Testis (tissue), 2 donors: ENCODE data around the gene CD226.

ENCODE experiments used
- POLR2A ChIP-seq: fragments of 450-650 bp; IDR thresholded peaks from one replicate; pipeline ENCODE4 v1.6.1; 2017; ENCODE audit warnings: antibody characterized with exemption, mild to moderate bottlenecking, moderate library complexity
- TF ChIP-seq, protein P1 (sequence below), 3 experiments: fragments of 450-650 bp in 2 of 3; fragments of 200-600 bp in 1 of 3; sonication (generic) in 1 of 3; IDR thresholded peaks; one replicate each; pipeline ENCODE4 v1.5.1; 2016 to 2019; ENCODE audit warnings: antibody characterized with exemption in 3 of 3, mild to moderate bottlenecking in 2 of 3, moderate library complexity in 1 of 3

DNA sequence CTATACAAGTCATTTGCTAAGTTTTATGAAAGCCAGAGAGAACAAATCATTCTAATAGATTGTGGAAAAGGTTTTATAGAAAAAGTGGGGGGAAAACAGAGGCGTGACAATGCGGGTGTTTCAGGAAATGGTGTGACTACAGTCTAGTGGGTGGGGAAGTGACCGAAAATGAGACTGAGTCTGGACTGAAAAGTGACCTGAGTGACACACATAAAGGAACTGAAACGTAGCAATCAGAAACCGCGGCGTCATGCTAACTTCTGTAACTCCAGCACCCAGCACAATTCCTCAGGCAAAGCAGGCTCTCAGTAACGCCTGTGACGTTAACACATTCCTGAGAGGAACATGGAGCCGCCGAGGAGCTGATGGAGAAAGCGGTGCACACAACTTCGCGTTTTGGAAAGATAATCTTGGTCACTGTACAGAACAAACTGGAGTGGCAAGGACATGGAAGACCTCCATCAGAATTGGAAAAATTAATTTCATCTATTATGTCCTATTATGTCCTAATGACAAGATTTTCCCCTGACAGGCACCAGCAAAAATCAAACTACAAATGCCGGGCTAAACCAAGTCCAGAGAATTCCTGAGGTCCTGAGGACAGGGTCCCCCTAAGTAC lies 1.4 kb upstream of the CD226 start:
- TF ChIP-seq POLR2A = no peak
- TF ChIP-seq, protein P1, sequence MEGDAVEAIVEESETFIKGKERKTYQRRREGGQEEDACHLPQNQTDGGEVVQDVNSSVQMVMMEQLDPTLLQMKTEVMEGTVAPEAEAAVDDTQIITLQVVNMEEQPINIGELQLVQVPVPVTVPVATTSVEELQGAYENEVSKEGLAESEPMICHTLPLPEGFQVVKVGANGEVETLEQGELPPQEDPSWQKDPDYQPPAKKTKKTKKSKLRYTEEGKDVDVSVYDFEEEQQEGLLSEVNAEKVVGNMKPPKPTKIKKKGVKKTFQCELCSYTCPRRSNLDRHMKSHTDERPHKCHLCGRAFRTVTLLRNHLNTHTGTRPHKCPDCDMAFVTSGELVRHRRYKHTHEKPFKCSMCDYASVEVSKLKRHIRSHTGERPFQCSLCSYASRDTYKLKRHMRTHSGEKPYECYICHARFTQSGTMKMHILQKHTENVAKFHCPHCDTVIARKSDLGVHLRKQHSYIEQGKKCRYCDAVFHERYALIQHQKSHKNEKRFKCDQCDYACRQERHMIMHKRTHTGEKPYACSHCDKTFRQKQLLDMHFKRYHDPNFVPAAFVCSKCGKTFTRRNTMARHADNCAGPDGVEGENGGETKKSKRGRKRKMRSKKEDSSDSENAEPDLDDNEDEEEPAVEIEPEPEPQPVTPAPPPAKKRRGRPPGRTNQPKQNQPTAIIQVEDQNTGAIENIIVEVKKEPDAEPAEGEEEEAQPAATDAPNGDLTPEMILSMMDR (IDR thresholded peaks at IDR 0.05) = no peak
